Loucy (cell line): ENCODE measurements around the gene PRKAR2B.

ENCODE experiments used
- CTCF ChIP-seq: fragments of 200-600 bp; sonication (generic); conservative IDR thresholded peaks from 2 replicates; pipeline ENCODE4 v1.5.1; 2014; ENCODE audit warnings: mild to moderate bottlenecking, antibody characterized with exemption, low read length
- EZH2phosphoT487 ChIP-seq: fragments of 200-600 bp; IDR thresholded peaks from 2 replicates; pipeline ENCODE4 v1.6.1; 2018; ENCODE audit warnings: antibody characterized with exemption, mild to moderate bottlenecking, moderate library complexity, borderline replicate concordance

- peak; percentile 71 for TF ChIP-seq CTCF
- TF ChIP-seq EZH2phosphoT487, result no peak
Measured at GRCh38 chr7:107047902-107048782, 3.6 kb downstream of the PRKAR2B start.
